ENCODE results near the gene MLF2. TPM values are rescaled to one million over a fixed set of nuclear protein-coding genes. Genes with fewer than 3 reads are reported as not detected.

MLF2 gene
- total RNA-seq, 1 experiment from 2014 or later = 309 TPM

DNA sequence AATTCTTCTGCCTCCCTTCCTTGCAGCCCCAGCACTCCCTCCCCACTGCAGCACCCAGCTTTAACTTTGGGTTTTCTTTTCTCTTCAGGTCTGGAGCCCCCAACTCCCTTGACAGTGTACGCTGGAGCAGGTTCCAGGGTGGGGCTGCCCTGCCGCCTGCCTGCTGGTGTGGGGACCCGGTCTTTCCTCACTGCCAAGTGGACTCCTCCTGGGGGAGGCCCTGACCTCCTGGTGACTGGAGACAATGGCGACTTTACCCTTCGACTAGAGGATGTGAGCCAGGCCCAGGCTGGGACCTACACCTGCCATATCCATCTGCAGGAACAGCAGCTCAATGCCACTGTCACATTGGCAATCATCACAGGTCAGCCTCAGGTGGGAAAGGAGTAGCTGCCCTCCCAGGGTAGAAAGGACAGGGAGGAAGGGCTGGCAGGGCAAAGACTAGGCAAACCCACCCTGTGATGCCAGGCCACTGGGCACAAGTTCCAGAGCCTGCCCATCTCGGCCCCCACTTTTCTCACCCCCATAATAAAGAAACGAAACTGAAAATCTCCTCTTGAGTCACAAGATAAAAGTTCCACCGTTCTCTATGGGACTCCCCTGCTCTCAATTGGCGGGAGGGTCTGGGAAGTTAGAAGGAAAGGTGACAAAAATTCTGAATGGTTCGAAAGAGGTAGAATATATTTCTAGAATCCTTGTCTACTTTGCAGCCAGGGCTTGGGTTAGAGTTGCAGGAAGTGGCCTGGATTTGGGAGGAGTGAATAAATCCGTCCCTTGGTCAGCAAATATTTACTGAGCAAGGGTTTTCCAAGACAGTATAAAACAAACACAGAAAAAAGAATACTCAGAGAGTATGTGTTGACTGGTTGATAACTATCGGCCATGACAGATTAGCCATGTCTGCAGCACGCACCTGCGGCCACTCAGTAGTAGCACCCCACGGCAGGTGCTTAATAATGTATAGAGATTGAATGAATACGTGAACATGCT lies 22.5 kb upstream of the MLF2 start:
- ChIA-PET RAD21 (ENCODE audit: low non-redundant PET in 1 of 2, low total read pairs in 2 of 2, uncharacterized antibody in 2 of 2, unreplicated experiment in 2 of 2) (no interaction called here), CTCF (interaction anchor here (0.9 kb wide), 1 partner anchor 10 kb away, joined by 3 read pairs; the partner anchor contains the start of gene PTMS), POLR2A (interaction anchor here (1.8 kb wide), 1 partner anchor 10 kb away, joined by 7 read pairs; the partner anchor contains the start of gene PTMS)
- no peaks in the 10 kb centered on the region for H4K20me1 ChIP-seq (ENCODE audit: insufficient read depth)
- DNase-seq (ENCODE audit: low read depth, low spot score) (no peak), ATAC-seq (no peak)
- no TSS peak for BruUV-seq (replicated peaks)
- H3K9me3 ChIP-seq (ENCODE audit: control insufficient read depth in 1 of 2, insufficient read depth in 1 of 2, low read depth in 1 of 2, low read length in 2 of 2) = no peaks in the 10 kb centered on the region
- TF ChIP-seq SP1 (IDR thresholded peaks at IDR 0.05; ENCODE audit: low read depth) = no peak
- TF ChIP-seq SIN3A (IDR thresholded peaks at IDR 0.05; ENCODE audit: low read depth) = no peak
- no peak for TF ChIP-seq ATF3 (IDR thresholded peaks at IDR 0.05)
- intact Hi-C loops (cut with micrococcal nuclease) = no loop called here
- no peak overlapping the region for H3K4me3 ChIP-seq (replicated peaks in 1 of 2; ENCODE audit: low read depth in 1 of 2, low read length in 2 of 2)
- H3K27ac ChIP-seq (ENCODE audit: low read depth, low read length) = no peak overlapping the region
- no peaks in the 10 kb centered on the region for H3K27me3 ChIP-seq (ENCODE audit: insufficient read depth, low read length)
- H3K4me2 ChIP-seq (ENCODE audit: low read length) = no peak overlapping the region
- no peaks in the 10 kb centered on the region for H3K9me2 ChIP-seq (ENCODE audit: insufficient read depth)
- H3K36me3 ChIP-seq (ENCODE audit: control insufficient read depth in 1 of 2, insufficient read depth in 2 of 2, low read length in 2 of 2) = peaks cover 6 to 8% of the 10 kb centered on the region in 2 experiments; a peak in 3 of 4 replicates
- H3K4me1 ChIP-seq (ENCODE audit: control insufficient read depth in 1 of 2, insufficient read depth in 2 of 2, low read length in 2 of 2) = peaks cover 11 to 29% of the 10 kb centered on the region in 2 experiments; a peak in 3 of 4 replicates
- no peaks in the 10 kb centered on the region for H3K79me2 ChIP-seq (ENCODE audit: insufficient read depth, low read length)
- H2AFZ ChIP-seq (ENCODE audit: low read depth, low read length, poor library complexity, severe bottlenecking) = no peak overlapping the region
- no peak overlapping the region for H3K9ac ChIP-seq (ENCODE audit: low read length)

GRCh38 chr12:6774499-6775062 lies 21.6 kb upstream of the MLF2 start:
- RAD21 ChIA-PET (ENCODE audit: low non-redundant PET in 1 of 2, low total read pairs in 2 of 2, uncharacterized antibody in 2 of 2, unreplicated experiment in 2 of 2) = no interaction called here
- TF ChIP-seq, protein P1, sequence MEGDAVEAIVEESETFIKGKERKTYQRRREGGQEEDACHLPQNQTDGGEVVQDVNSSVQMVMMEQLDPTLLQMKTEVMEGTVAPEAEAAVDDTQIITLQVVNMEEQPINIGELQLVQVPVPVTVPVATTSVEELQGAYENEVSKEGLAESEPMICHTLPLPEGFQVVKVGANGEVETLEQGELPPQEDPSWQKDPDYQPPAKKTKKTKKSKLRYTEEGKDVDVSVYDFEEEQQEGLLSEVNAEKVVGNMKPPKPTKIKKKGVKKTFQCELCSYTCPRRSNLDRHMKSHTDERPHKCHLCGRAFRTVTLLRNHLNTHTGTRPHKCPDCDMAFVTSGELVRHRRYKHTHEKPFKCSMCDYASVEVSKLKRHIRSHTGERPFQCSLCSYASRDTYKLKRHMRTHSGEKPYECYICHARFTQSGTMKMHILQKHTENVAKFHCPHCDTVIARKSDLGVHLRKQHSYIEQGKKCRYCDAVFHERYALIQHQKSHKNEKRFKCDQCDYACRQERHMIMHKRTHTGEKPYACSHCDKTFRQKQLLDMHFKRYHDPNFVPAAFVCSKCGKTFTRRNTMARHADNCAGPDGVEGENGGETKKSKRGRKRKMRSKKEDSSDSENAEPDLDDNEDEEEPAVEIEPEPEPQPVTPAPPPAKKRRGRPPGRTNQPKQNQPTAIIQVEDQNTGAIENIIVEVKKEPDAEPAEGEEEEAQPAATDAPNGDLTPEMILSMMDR (IDR thresholded peaks at IDR 0.05 in 2 of 3, conservative IDR thresholded peaks at IDR 0.05 in 1 of 3; ENCODE audit: borderline replicate concordance in 1 of 3, insufficient read depth in 1 of 3, low read depth in 2 of 3, low read length in 2 of 3) = no peak
- TF ChIP-seq POLR2AphosphoS5 (IDR thresholded peaks at IDR 0.05; ENCODE audit: low read depth, low read length) (no peak), JUND (IDR thresholded peaks at IDR 0.05) (no peak), EZH2 (IDR thresholded peaks at IDR 0.05) (no peak), SIN3A (IDR thresholded peaks at IDR 0.05; ENCODE audit: low read depth) (no peak), ZFX (IDR thresholded peaks at IDR 0.05) (no peak), EGR1 (IDR thresholded peaks at IDR 0.05; ENCODE audit: low read depth) (no peak), EZH2phosphoT487 (IDR thresholded peaks at IDR 0.05; ENCODE audit: borderline replicate concordance) (no peak), RAD21 (IDR thresholded peaks at IDR 0.05; ENCODE audit: low read depth) (no peak)
- TF ChIP-seq, protein P2, sequence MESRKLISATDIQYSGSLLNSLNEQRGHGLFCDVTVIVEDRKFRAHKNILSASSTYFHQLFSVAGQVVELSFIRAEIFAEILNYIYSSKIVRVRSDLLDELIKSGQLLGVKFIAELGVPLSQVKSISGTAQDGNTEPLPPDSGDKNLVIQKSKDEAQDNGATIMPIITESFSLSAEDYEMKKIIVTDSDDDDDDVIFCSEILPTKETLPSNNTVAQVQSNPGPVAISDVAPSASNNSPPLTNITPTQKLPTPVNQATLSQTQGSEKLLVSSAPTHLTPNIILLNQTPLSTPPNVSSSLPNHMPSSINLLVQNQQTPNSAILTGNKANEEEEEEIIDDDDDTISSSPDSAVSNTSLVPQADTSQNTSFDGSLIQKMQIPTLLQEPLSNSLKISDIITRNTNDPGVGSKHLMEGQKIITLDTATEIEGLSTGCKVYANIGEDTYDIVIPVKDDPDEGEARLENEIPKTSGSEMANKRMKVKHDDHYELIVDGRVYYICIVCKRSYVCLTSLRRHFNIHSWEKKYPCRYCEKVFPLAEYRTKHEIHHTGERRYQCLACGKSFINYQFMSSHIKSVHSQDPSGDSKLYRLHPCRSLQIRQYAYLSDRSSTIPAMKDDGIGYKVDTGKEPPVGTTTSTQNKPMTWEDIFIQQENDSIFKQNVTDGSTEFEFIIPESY (IDR thresholded peaks at IDR 0.05; ENCODE audit: extremely low read depth, insufficient replicate concordance, low read length) = no peak
- TF ChIP-seq, protein P3, sequence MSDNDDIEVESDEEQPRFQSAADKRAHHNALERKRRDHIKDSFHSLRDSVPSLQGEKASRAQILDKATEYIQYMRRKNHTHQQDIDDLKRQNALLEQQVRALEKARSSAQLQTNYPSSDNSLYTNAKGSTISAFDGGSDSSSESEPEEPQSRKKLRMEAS (IDR thresholded peaks at IDR 0.05) = no peak

More at GRCh38 chr12:6774499-6775062, 21.6 kb upstream of the MLF2 start:
- no peaks in the 10 kb centered on the region for H3K9me3 ChIP-seq (ENCODE audit: control insufficient read depth in 1 of 2, insufficient read depth in 1 of 2, low read depth in 1 of 2, low read length in 2 of 2)
- H3K4me2 ChIP-seq (ENCODE audit: low read length) = no peak overlapping the region
- H3K36me3 ChIP-seq (ENCODE audit: control insufficient read depth in 1 of 2, insufficient read depth in 2 of 2, low read length in 2 of 2) = peaks cover 9 to 10% of the 10 kb centered on the region in 2 experiments; a peak in 3 of 4 replicates
- no peak overlapping the region for H3K27ac ChIP-seq (ENCODE audit: low read depth, low read length)
- POLR2A ChIA-PET = interaction anchor here (1.8 kb wide), 1 partner anchor 9 kb away, joined by 7 read pairs; the partner anchor contains the start of gene PTMS
- H3K4me3 ChIP-seq (replicated peaks in 1 of 2; ENCODE audit: low read depth in 1 of 2, low read length in 2 of 2) = no peak overlapping the region
- CTCF ChIA-PET = interaction anchor here (0.9 kb wide), 1 partner anchor 9 kb away, joined by 3 read pairs; the partner anchor contains the start of gene PTMS
- H3K4me1 ChIP-seq (ENCODE audit: control insufficient read depth in 1 of 2, insufficient read depth in 2 of 2, low read length in 2 of 2) = peaks cover 11 to 30% of the 10 kb centered on the region in 2 experiments; a peak in 3 of 4 replicates
- H3K27me3 ChIP-seq (ENCODE audit: insufficient read depth, low read length) = no peaks in the 10 kb centered on the region
- no TSS peak for BruUV-seq (replicated peaks)
- no peak overlapping the region for H2AFZ ChIP-seq (ENCODE audit: low read depth, low read length, poor library complexity, severe bottlenecking)
- no peak for DNase-seq (ENCODE audit: low read depth, low spot score)
- no peaks in the 10 kb centered on the region for H4K20me1 ChIP-seq (ENCODE audit: insufficient read depth)
- peaks cover under 1% of the 10 kb centered on the region; the same call in 1 of the 2 replicates for H3K79me2 ChIP-seq (ENCODE audit: insufficient read depth, low read length)
- H3K9ac ChIP-seq (ENCODE audit: low read length) = no peak overlapping the region
- ATAC-seq = no peak
- no peaks in the 10 kb centered on the region for H3K9me2 ChIP-seq (ENCODE audit: insufficient read depth)
- intact Hi-C loops (cut with micrococcal nuclease) = no loop called here

Measured in HCT116 (cell line).